Adipocyte (in vitro differentiated cells): ENCODE results near the gene FLYWCH2.

Experiments
- DNase-seq: peaks from one replicate; pipeline ENCODE4 v3.0.0-alpha.2; 2015; ENCODE audit warnings: low read depth
- H3K27me3 ChIP-seq: replicated peaks from 2 replicates; pipeline ENCODE4 v1.7.0; 2013; ENCODE audit warnings: mild to moderate bottlenecking, low read length, moderate library complexity; ENCODE audit not compliant: control insufficient read depth, insufficient read depth
- H3K36me3 ChIP-seq: 2 replicates; pipeline ENCODE4 v1.7.0; 2013; ENCODE audit warnings: low read length, mild to moderate bottlenecking, moderate library complexity; ENCODE audit not compliant: control insufficient read depth, insufficient read depth, severe bottlenecking
- H3K4me1 ChIP-seq: 2 replicates; pipeline ENCODE4 v1.7.0; 2013; ENCODE audit warnings: mild to moderate bottlenecking, low read length, moderate library complexity; ENCODE audit not compliant: control insufficient read depth, insufficient read depth
- H3K4me3 ChIP-seq: 2 replicates; pipeline ENCODE4 v1.7.0; 2013; ENCODE audit warnings: mild to moderate bottlenecking, low read length, moderate library complexity
- H3K9ac ChIP-seq: 2 replicates; pipeline ENCODE4 v1.7.0; 2013; ENCODE audit warnings: mild to moderate bottlenecking, low read length, moderate library complexity
- H3K9me3 ChIP-seq: 2 replicates; pipeline ENCODE4 v1.7.0; 2013; ENCODE audit warnings: mild to moderate bottlenecking, low read length, moderate library complexity; ENCODE audit not compliant: control insufficient read depth

Gene FLYWCH2, protein sequence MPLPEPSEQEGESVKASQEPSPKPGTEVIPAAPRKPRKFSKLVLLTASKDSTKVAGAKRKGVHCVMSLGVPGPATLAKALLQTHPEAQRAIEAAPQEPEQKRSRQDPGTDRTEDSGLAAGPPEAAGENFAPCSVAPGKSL

DNA sequence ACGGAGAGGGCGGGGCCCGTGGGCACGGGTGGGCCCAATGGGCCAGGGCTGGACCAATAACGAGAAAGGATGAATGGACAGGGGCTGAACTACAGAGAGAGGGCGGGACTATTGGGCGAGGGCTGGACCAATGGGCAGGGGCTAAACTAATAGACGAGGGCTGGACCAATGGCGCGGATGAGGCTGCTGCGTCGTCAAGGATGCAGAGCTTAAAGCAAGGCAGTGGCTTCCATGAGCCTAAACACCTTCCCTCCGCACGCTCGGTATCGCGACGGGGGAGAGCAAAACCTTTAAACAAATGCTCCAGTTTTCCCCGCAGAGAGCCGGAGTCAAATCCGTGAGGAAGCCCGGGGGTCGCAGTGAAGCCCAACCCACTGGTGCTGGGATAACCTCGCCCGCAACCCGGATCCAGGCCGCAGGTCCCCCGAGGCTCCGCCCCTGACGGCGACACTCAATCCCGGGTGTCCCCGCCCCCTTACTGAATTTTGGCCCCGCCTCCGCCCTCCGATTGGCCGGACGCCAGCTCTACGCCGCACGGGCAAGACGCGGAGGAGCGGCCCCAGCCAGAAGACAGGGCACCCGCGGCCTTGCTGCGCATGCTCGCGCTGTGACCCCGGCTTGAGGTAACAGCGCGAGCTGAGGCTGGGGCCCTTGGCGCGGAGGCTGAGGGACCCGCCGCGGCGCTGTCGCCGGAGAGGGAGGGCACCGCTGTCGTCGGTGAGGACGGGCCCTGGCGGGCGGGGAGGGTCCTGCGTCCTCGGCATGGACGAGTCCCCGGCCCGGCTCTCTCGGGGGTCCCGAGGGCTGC is at the start of gene FLYWCH2:
TSS of gene FLYWCH2 (plus strand) at position 566 of the 808 bp plus-strand sequence. CDS start 13,235 bp downstream, outside the sequence.
- Histone ChIP-seq H3K36me3 (peaks cover 7% of the 10 kb centered on the region), H3K9me3 (no peaks in the 10 kb centered on the region), H3K4me3 (peak within 1 kb of the TSS; percentile 93), H3K4me1 (peaks cover 9% of the 10 kb centered on the region), H3K27me3 (peaks cover 2% of the 10 kb centered on the region), H3K9ac (peak within 1 kb of the TSS; percentile 98)
- peak; percentile 100 for DNase-seq

DNA sequence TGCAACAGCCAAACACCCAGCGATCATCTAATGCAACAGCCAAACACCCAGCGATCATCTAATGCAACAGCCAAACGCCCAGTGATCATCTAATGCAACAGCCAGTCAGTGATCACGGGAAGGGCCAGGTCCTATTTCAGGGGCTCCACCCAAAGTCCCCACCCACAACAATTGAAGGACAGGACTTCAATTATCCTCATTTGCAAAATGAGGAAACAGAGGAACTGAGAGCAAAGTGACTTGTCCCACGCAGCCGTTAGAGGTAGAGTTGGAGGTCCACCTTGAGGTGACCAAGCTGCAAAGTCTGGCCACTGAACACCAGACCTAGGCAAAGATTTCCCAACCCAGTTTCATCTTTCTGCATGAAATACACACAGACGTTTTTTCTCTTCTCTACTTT is 49.2 kb upstream of the FLYWCH2 start:
- no peaks in the 10 kb centered on the region for H3K36me3 ChIP-seq
- no peak for DNase-seq
- no peak overlapping the region for H3K4me3 ChIP-seq
- H3K27me3 ChIP-seq, result peaks cover 31% of the 10 kb centered on the region
- no peak overlapping the region for H3K9ac ChIP-seq
- no peaks in the 10 kb centered on the region for H3K9me3 ChIP-seq
- peaks cover 4% of the 10 kb centered on the region for H3K4me1 ChIP-seq

DNA sequence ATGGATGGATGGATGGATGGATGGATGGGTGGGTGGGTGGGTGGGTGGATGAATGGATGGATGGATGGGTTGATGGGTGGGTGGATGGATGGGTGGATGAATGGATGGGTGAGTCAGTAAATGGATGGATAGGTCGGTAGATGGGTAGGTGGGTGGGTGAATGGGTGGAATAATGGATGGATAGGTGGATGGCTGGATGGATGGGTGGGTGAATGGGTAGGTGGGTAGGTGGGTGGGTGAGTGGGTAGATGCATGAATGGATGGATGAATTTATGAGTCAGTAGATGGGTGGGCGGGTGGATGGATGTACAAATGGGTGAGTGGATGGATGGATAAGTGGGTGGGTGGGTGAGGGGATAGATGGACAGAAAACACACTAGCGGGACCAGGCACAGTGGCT is 48.0 kb upstream of the FLYWCH2 start:
- DNase-seq, result no peak
- no peaks in the 10 kb centered on the region for H3K9me3 ChIP-seq
- no peaks in the 10 kb centered on the region for H3K36me3 ChIP-seq
- H3K9ac ChIP-seq, result no peak overlapping the region
- H3K4me1 ChIP-seq, result peaks cover 9% of the 10 kb centered on the region
- H3K4me3 ChIP-seq, result no peak overlapping the region
- peaks cover 25% of the 10 kb centered on the region for H3K27me3 ChIP-seq

DNA sequence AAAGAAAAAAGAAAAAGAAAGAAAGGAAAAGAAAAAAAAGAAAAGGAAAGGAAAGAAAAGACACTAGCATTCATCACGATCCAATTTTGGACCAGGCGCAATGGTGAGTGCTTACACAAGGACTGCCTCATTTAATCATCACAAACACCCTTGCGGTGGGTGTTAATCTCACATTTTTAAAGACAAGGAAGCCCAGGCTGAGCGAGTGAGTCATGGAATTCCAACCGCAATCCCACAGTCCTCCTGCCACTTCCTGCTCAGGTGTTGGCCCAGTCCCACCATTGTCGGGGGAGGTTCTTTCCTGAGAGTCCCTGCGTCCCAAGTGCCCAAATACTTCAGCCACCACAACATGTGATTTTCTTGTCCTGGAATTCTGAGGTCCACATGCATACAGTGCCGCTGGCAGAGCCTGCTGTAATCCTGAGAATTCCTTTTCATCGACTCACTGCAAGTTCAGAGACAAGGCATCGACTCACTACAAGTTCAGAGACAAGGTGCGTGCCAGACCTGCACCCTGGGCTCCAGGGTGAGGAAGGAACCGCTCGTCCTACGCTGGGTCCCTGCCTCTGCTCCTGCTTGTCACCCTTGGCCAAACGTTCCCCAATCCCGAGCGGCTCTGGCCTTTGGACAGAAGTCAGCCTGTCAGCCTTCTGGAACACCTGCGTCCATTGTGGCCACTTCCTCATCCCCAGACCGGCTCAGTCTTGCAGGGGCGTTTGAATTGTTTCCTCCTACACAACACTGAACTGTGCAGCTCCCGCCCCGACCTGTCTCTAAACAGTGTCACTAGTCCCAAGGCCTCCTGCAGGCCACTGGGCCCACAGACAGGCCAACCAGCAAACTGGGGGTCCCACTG is 47.1 kb upstream of the FLYWCH2 start:
- peak; percentile 79 for DNase-seq
- Histone ChIP-seq H3K9me3 (no peaks in the 10 kb centered on the region), H3K4me1 (peaks cover 9% of the 10 kb centered on the region), H3K9ac (no peak overlapping the region), H3K4me3 (no peak overlapping the region), H3K36me3 (no peaks in the 10 kb centered on the region), H3K27me3 (peaks cover 22% of the 10 kb centered on the region)

DNA sequence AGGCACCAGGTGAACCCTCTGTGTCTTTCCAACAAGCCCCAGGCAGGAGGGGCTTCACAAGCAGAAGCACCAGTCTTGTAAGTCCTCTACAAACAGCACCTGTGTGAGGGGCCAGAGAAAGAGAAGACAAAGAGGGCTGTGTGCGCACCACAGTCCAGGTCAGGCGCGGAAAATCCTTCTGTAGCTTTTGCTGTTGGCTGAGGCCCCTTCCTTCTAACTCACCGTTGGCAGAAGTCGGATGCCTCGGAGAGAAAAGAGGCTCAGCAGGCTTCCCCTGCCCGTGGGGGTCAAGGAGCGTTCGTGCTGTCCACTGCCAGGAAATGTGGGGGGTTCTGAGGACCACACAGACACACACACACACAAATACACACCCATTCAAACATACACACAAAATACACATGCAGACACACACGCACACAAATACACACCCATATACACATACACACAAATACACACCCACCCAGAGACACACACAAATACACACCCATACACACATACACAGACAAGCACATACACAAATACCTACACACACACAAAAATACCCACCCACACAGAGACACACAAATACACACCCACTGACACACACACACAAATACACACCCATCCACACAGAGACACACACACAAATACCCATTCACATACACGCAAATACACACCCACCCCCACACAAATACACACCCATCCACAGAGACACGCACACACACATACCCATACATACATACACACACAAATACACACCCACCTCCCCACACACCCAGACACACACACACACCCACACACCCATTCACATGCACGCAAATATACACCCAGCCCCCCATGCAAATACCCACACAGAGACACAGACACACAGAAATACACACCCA is 46.1 kb upstream of the FLYWCH2 start:
- H3K4me1 ChIP-seq, result peaks cover 9% of the 10 kb centered on the region
- DNase-seq, result no peak
- H3K9ac ChIP-seq, result no peak overlapping the region
- H3K4me3 ChIP-seq, result no peak overlapping the region
- no peaks in the 10 kb centered on the region for H3K36me3 ChIP-seq
- peaks cover 12% of the 10 kb centered on the region for H3K27me3 ChIP-seq
- H3K9me3 ChIP-seq, result no peaks in the 10 kb centered on the region

DNA sequence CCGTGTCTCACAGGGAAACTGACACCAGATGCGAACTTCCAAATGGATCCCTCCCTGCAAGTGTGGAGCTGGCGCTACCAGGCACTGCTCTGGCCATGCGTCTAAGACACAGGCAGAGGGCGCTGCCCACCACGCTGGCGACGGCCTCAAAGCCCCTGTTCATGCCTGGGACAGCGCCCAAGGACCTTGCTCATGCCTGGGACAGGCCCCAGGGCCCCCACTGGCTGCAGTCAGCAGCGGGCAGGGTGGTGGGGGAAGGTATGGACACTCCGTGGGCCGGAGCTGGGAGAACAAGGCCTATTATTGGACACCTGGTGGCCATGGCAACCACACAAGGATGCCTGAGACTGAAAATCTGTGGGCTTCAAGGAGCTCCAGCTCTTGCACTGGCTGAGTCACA is 44.1 kb upstream of the FLYWCH2 start:
- peak; percentile 83 for DNase-seq
- Histone ChIP-seq H3K9ac (peak overlapping the region; percentile 19), H3K4me3 (no peak overlapping the region)

DNA sequence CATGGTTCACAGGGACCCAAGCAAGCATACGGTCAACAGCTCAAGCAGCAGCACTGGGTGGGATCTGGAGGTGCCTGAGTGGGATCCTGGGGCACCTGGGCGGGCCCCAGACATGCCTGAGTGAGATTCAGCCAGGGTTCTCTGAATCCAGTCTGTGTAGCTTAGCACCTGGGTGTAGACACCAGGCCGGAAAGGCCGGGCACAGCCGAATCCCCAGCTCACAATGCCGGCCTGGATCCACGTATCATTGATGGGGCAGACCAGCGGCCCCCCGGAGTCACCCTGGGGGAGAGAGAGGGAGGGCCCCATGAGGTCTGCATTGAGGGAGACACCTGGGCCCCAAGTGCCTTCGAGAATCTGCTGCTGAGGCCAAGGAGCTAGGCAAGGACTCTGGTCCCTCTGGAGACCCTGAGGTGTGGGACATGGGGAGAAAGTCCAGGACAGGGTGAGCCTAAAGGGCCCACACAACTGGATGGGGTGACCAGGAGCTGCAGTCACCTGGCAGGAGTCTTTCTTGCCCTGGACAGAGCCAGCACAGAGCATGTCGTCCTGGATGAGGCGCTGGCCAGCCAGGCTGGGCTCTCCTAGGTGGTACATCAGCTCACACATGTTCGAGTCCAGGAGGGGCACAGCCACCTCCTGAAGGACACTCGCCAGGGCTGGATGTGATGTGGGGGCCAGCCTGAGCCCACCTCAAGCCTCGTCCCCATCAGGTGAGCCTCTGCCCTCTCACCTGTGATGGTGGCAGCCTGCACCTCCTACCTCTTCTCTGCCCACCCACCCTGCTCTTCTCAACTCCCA is 43.2 kb upstream of the FLYWCH2 start:
- H3K4me1 ChIP-seq, result peaks cover 9% of the 10 kb centered on the region
- H3K9me3 ChIP-seq, result no peaks in the 10 kb centered on the region
- H3K27me3 ChIP-seq, result no peaks in the 10 kb centered on the region
- peak overlapping the region; percentile 19 for H3K9ac ChIP-seq
- no peaks in the 10 kb centered on the region for H3K36me3 ChIP-seq
- no peak for DNase-seq
- no peak overlapping the region for H3K4me3 ChIP-seq

More for the DNA sequence above, 44.1 kb upstream of the FLYWCH2 start:
- H3K9me3 ChIP-seq, result no peaks in the 10 kb centered on the region
- H3K27me3 ChIP-seq, result no peaks in the 10 kb centered on the region
- peaks cover 9% of the 10 kb centered on the region for H3K4me1 ChIP-seq
- no peaks in the 10 kb centered on the region for H3K36me3 ChIP-seq

DNA sequence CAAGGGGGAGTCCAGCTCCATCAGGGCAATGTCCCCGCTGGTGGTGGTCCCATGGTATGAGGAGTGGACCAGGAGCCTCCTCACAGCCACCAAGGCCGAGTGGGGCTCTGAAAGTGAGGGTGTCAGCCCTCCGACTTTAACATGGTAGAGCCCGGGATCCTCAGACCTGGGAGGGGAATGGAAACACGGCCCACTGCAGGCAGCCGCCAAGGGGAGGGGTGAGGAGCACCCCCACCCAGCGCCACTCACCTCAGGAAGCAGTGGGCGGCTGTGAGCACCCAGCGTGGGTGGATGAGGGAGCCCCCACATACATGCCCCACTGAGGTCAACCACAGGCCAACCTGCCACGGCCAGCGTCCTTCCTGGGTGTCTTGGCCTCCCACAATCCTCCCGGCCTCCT is 42.1 kb upstream of the FLYWCH2 start:
- H3K4me3 ChIP-seq, result no peak overlapping the region
- no peaks in the 10 kb centered on the region for H3K9me3 ChIP-seq
- no peak overlapping the region for H3K9ac ChIP-seq
- DNase-seq, result no peak
- no peaks in the 10 kb centered on the region for H3K36me3 ChIP-seq
- H3K27me3 ChIP-seq, result no peaks in the 10 kb centered on the region
- peaks cover 5% of the 10 kb centered on the region for H3K4me1 ChIP-seq

DNA sequence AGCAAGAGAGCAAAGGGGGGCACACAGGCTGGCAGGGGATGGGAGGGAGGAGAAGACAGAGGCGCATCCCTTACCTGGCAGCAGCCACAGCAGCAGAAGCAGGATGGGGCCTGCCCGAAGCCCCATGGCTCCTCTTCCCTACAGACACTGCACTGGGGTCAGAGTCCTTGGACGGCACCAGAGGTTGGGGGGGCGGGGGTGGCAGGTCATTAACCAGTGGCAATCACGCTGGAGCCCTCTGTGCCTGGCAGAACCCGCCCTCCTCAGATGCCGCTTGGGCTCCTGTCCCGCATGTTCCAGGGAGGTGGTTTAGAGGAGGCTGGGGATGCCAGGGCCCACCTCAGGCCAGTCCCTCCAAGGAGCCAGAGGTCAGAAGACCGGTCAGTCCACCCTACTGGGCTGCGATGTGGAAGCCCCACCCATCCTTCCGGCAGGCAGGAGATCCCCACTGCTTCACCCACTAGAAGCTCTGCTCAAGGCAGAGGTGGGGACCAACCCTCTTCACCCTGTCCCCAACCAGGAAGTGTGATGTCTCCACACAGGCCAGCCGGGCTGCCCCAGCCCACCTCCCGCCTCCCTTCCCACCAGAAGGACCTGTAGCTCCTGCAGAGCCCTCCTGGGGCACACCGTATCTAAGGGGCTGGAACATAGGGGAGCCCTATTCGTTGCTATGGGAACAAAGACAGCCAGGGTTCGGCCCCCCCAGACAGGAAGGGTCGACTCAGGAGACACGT is 41.2 kb upstream of the FLYWCH2 start:
- H3K27me3 ChIP-seq, result no peaks in the 10 kb centered on the region
- H3K4me1 ChIP-seq, result peaks cover 5% of the 10 kb centered on the region
- no peaks in the 10 kb centered on the region for H3K9me3 ChIP-seq
- H3K9ac ChIP-seq, result peak overlapping the region; percentile 48
- H3K36me3 ChIP-seq, result no peaks in the 10 kb centered on the region
- H3K4me3 ChIP-seq, result peak overlapping the region; percentile 77
- no peak for DNase-seq
